ENCODE data around the gene C6orf47.

DNA sequence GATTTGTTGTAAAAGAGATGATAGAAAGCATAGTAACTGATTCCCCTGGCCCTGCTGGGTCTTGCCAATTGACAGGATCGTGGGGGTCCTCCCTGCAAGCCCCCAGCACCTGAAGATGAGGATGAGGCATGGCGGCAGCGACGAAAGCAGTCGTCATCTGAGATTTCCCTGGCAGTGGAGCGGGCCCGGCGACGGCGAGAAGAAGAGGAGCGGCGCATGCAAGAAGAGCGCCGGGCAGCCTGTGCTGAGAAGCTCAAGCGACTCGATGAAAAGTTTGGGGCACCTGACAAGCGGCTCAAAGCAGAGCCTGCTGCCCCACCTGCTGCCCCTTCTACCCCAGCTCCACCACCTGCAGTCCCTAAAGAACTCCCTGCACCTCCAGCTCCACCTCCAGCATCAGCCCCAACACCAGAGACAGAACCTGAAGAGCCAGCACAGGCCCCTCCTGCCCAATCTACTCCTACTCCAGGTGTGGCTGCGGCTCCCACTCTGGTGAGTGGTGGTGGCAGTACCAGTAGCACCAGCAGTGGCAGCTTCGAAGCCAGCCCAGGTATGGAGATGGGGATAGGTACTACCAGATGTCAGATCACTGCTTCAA lies 32.8 kb downstream of the C6orf47 start:
- TF ChIP-seq TOX (CRISPR knock-in tag; IDR thresholded peaks at IDR 0.05; ENCODE audit: borderline replicate concordance), result no peak
- no peak for TF ChIP-seq ZFP30 (CRISPR knock-in tag; IDR thresholded peaks at IDR 0.05)
- TF ChIP-seq ZC3H10 (CRISPR knock-in tag; IDR thresholded peaks at IDR 0.05), result no peak

Data from SK-N-SH treated with all-trans-retinoic acid at 6 μM for 48 hours (cell line).